RWPE1 (cell line): ENCODE data around the gene GCFC2.

Experiments used
- CTCF ChIA-PET: fragments of 350-600 bp; sonication (Branson Sonifier 250); formaldehyde crosslinking; extraction: SDS; loops from one replicate; lab custom pipeline; 2021; lab: Yijun Ruan, JAX
- POLR2A ChIA-PET: fragments of 400-600 bp; formaldehyde crosslinking; extraction: SDS; loops from one replicate; lab custom pipeline; 2020; ENCODE audit warnings: antibody characterized with exemption; ENCODE audit not compliant: low non-redundant PET; lab: Yijun Ruan, JAX
- DNase-seq: peaks from one replicate; pipeline ENCODE4 v3.0.0; 2012; ENCODE audit warnings: low spot score
- H3K27ac ChIP-seq: fragments of 450-650 bp; 2 replicates; pipeline ENCODE4 v1.5.1; 2017
- CTCF ChIP-seq: fragments of 450-650 bp; conservative IDR thresholded peaks from 2 replicates; pipeline ENCODE4 v1.5.1; 2017; ENCODE audit warnings: low read depth, mild to moderate bottlenecking

GCFC2 gene

GRCh38 chr2:75710577-75711253 is at the start of gene GCFC2:
TSS of gene GCFC2 (minus strand) at chr2:75710915. CDS start at chr2:75710855, 60 bp downstream.
- DNase-seq, result peak; percentile 88
- TF ChIP-seq CTCF, result peak; percentile 42
- ChIA-PET POLR2A (no interaction called here), CTCF (interaction anchor here (0.6 kb wide), 1 partner anchor 14 kb away, joined by 3 read pairs; no protein-coding TSS in a partner anchor)
- peak within 1 kb of the TSS; percentile 93 for H3K27ac ChIP-seq

GRCh38 chr2:75752828-75753227 is 42.1 kb upstream of the GCFC2 start:
- CTCF ChIA-PET, result interaction anchor here (0.6 kb wide), 2 partner anchors 10 to 11 kb away, joined by 3 read pairs; no protein-coding TSS in a partner anchor
- no peak overlapping the region for H3K27ac ChIP-seq
- TF ChIP-seq CTCF, result no peak
- POLR2A ChIA-PET, result no interaction called here
- no peak for DNase-seq

GRCh38 chr2:75751824-75752468 is 41.2 kb upstream of the GCFC2 start:
- ChIA-PET POLR2A (no interaction called here), CTCF (interaction anchor here (0.6 to 0.7 kb wide), 2 partner anchors 11 to 110 kb away, joined by 3 to 5 read pairs; no protein-coding TSS in a partner anchor)
- no peak overlapping the region for H3K27ac ChIP-seq
- DNase-seq, result no peak
- no peak for TF ChIP-seq CTCF

- H3K27ac ChIP-seq, result no peak overlapping the region
- CTCF ChIA-PET, result interaction anchor here (0.7 kb wide), 1 partner anchor 109 kb away, joined by 5 read pairs; no protein-coding TSS in a partner anchor
- DNase-seq, result no peak
- no peak for TF ChIP-seq CTCF
- POLR2A ChIA-PET, result no interaction called here
Observed at GRCh38 chr2:75751360-75751759, 40.6 kb upstream of the GCFC2 start.

- TF ChIP-seq CTCF, result no peak
- ChIA-PET CTCF (no interaction called here), POLR2A (no interaction called here)
- no peak for DNase-seq
- no peak overlapping the region for H3K27ac ChIP-seq
Observed at GRCh38 chr2:75737961-75738360, 27.2 kb upstream of the GCFC2 start.

- POLR2A ChIA-PET, result interaction anchor here (0.6 kb wide), 1 partner anchor 338 kb away, joined by 5 read pairs; no protein-coding TSS in a partner anchor
- no peak for TF ChIP-seq CTCF
- DNase-seq, result no peak
- no peak overlapping the region for H3K27ac ChIP-seq
- CTCF ChIA-PET, result interaction anchor here (0.6 to 0.7 kb wide), 2 partner anchors 91 to 354 kb away, joined by 3 read pairs; no protein-coding TSS in a partner anchor
Observed at GRCh38 chr2:75736276-75736675, 25.6 kb upstream of the GCFC2 start.
